GM18498 (cell line): ENCODE results near the gene TMOD1.
"Not testable (repeated sequence)": the region's sequence is repeated elsewhere in the genome, so short reads cannot be mapped to it uniquely, and the experiment has no call there.

Experiments
- ATAC-seq: cut with Tn5 transposase; IDR thresholded peaks from one replicate; pipeline ENCODE4 v1.9.1; 2021; ENCODE audit warnings: mild to moderate bottlenecking, moderate library complexity; ENCODE audit not compliant: unreplicated experiment

Gene TMOD1

GRCh38 chr9:97563458-97564135, 62.1 kb downstream of the TMOD1 start:
- no peak for ATAC-seq

GRCh38 chr9:97564291-97565175, 63.1 kb downstream of the TMOD1 start:
- ATAC-seq: no peak

GRCh38 chr9:97565262-97565661, 63.8 kb downstream of the TMOD1 start:
- no peak for ATAC-seq

GRCh38 chr9:97567182-97567893, 65.9 kb downstream of the TMOD1 start:
- ATAC-seq: no peak

GRCh38 chr9:97567894-97568202, 66.4 kb downstream of the TMOD1 start:
- no peak for ATAC-seq

GRCh38 chr9:97568461-97569275, 67.2 kb downstream of the TMOD1 start:
- no peak for ATAC-seq

GRCh38 chr9:97570899-97571298, 69.4 kb downstream of the TMOD1 start:
- ATAC-seq: no peak

- no peak for ATAC-seq
These were observed 70.2 kb downstream of the TMOD1 start for GRCh38 chr9:97571664-97572063.

- ATAC-seq: no peak
These were observed 70.9 kb downstream of the TMOD1 start for GRCh38 chr9:97572196-97572891.

GRCh38 chr9:97572892-97573365, 71.5 kb downstream of the TMOD1 start:
- no peak for ATAC-seq

GRCh38 chr9:97573482-97574073, 72.1 kb downstream of the TMOD1 start:
- ATAC-seq: no peak

- ATAC-seq: not testable (repeated sequence)
These were observed 72.7 kb downstream of the TMOD1 start for GRCh38 chr9:97574101-97574571.

GRCh38 chr9:97574921-97575672, 73.6 kb downstream of the TMOD1 start:
- not testable (repeated sequence) for ATAC-seq

- ATAC-seq: no peak
These were observed 74.3 kb downstream of the TMOD1 start for GRCh38 chr9:97575673-97576200.

- ATAC-seq: no peak
These were observed 75.6 kb downstream of the TMOD1 start for GRCh38 chr9:97577051-97577450.

- no peak for ATAC-seq
These were observed 77.4 kb downstream of the TMOD1 start for GRCh38 chr9:97578846-97579245.

GRCh38 chr9:97579914-97580313, 78.4 kb downstream of the TMOD1 start:
- no peak for ATAC-seq

GRCh38 chr9:97581590-97581989, 80.1 kb downstream of the TMOD1 start:
- not testable (repeated sequence) for ATAC-seq

GRCh38 chr9:97584778-97585177, 83.3 kb downstream of the TMOD1 start:
- not testable (repeated sequence) for ATAC-seq
